ENCODE results near the gene SUFU.
"Not testable (repeated sequence)": the region's sequence is repeated elsewhere in the genome, so short reads cannot be mapped to it uniquely, and the experiment has no call there.

The SUFU gene

DNA sequence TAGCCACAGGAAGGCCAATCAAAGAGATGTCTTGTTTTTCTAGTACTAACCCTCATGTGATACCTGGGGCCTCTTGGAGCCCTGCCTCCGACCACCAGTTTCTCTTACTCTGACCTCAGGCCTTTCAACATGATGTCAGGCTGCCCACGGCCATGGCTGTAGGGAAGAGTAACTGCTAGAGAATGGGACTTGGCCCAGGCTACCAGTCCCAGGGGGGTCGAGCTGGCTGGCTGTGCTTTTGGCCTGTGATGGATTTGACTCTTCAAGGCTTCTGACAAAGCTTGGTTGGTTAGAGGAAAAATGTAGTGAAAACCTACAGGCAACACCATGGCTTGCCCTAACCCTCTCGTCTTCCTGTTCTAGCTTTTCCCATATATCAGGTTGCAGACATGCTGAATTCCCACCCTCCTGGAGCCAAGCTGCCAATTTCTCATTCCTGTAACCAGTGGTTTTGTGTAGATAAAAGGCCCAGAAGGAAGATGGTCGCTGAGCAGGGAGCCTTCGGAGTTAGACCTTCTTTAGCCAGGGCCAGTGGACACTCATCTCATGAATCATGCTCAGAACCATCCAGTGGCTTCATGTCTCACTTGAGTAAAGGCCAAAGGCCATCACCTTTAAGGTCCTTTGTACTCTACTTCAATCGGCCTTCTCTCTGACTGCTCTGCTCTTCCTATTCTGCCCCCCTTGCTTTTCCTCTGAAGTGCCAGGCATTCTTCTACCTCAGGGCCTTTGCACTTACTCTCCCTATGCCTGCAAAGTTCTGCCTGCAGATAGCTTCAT is 19.7 kb downstream of the SUFU start:
- DNase-seq (ENCODE audit: insufficient read length, low spot score) (no peak), FAIRE-seq (no peak)
- TF ChIP-seq TAF1 (IDR thresholded peaks at IDR 0.05; ENCODE audit: low read depth, low read length) (no peak), POLR2A (IDR thresholded peaks at IDR 0.05; ENCODE audit: low read depth, low read length) (no peak), PAX5 (IDR thresholded peaks at IDR 0.05; ENCODE audit: insufficient read depth, low read length, severe bottlenecking) (no peak), POU2F2 (IDR thresholded peaks at IDR 0.05; ENCODE audit: low read depth, low read length) (no peak), SPI1 (IDR thresholded peaks at IDR 0.05; ENCODE audit: low read depth, low read length) (no peak), POLR2AphosphoS5 (IDR thresholded peaks at IDR 0.05; ENCODE audit: low read depth, low read length) (no peak)

- FAIRE-seq (no peak), DNase-seq (ENCODE audit: insufficient read length, low spot score) (no peak)
- no peak for TF ChIP-seq SPI1 (IDR thresholded peaks at IDR 0.05; ENCODE audit: low read depth, low read length)
- TF ChIP-seq TAF1 (IDR thresholded peaks at IDR 0.05; ENCODE audit: low read depth, low read length), result no peak
- TF ChIP-seq PAX5 (IDR thresholded peaks at IDR 0.05; ENCODE audit: insufficient read depth, low read length, severe bottlenecking), result no peak
- no peak for TF ChIP-seq POLR2AphosphoS5 (IDR thresholded peaks at IDR 0.05; ENCODE audit: low read depth, low read length)
- TF ChIP-seq POLR2A (IDR thresholded peaks at IDR 0.05; ENCODE audit: low read depth, low read length), result no peak
- no peak for TF ChIP-seq POU2F2 (IDR thresholded peaks at IDR 0.05; ENCODE audit: low read depth, low read length)
Observed at GRCh38 chr10:102524746-102525145, 21.0 kb downstream of the SUFU start.

DNA sequence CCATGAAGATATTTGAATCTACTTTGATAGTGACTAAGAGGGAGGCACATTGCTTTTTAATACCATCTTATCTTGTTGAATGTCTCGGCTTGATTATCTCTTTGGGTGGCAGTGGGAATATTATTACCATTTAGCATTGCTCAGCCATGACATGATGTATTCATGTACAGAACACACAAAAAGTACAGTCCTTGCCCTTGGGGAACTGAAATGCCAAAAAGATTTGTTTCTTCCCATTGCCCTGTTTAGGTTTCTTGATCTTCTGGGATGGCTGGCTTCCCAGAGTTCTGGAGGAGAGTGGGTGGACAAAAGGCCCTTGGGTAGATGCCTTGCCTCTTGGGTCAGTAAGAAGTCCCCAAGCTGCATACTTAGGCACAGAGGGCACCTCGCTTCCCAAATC is 23.8 kb downstream of the SUFU start:
- FAIRE-seq (no peak), DNase-seq (ENCODE audit: insufficient read length, low spot score) (no peak)
- TF ChIP-seq SPI1 (IDR thresholded peaks at IDR 0.05; ENCODE audit: low read depth, low read length) (no peak), POU2F2 (IDR thresholded peaks at IDR 0.05; ENCODE audit: low read depth, low read length) (no peak), TAF1 (IDR thresholded peaks at IDR 0.05; ENCODE audit: low read depth, low read length) (no peak), POLR2AphosphoS5 (IDR thresholded peaks at IDR 0.05; ENCODE audit: low read depth, low read length) (no peak), PAX5 (IDR thresholded peaks at IDR 0.05; ENCODE audit: insufficient read depth, low read length, severe bottlenecking) (no peak), POLR2A (IDR thresholded peaks at IDR 0.05; ENCODE audit: low read depth, low read length) (no peak)

GRCh38 chr10:102534333-102534732 is 30.6 kb downstream of the SUFU start:
- no peak for TF ChIP-seq SPI1 (IDR thresholded peaks at IDR 0.05; ENCODE audit: low read depth, low read length)
- no peak for TF ChIP-seq POLR2A (IDR thresholded peaks at IDR 0.05; ENCODE audit: low read depth, low read length)
- no peak for TF ChIP-seq TAF1 (IDR thresholded peaks at IDR 0.05; ENCODE audit: low read depth, low read length)
- TF ChIP-seq POU2F2 (IDR thresholded peaks at IDR 0.05; ENCODE audit: low read depth, low read length), result no peak
- TF ChIP-seq POLR2AphosphoS5 (IDR thresholded peaks at IDR 0.05; ENCODE audit: low read depth, low read length), result no peak
- TF ChIP-seq PAX5 (IDR thresholded peaks at IDR 0.05; ENCODE audit: insufficient read depth, low read length, severe bottlenecking), result no peak
- DNase-seq (ENCODE audit: insufficient read length, low spot score), result no peak
- no peak for FAIRE-seq

DNA sequence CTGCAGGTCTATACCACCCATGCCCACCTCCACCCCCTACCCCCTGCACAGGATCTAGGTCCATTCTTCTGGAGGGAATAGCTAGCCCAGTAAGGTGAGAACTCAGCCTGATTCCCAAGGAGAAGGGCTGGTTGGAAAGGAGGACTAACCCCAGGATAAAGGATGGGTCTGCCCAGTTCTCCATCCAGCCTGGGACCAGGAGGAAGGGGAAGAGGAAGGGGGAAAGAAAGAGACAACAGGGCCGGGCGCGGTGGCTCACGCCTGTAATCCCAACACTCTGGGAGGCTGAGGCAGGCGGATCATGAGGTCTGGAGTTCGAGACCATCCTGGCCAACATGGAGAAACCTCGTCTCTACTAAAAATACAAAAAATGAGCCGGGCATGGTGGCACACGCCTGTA is 31.2 kb downstream of the SUFU start:
- not testable (repeated sequence) for FAIRE-seq; DNase-seq (ENCODE audit: insufficient read length, low spot score)

- DNase-seq (ENCODE audit: insufficient read length, low spot score) (no peak), FAIRE-seq (no peak)
- TF ChIP-seq PAX5 (IDR thresholded peaks at IDR 0.05; ENCODE audit: insufficient read depth, low read length, severe bottlenecking) (no peak), POU2F2 (IDR thresholded peaks at IDR 0.05; ENCODE audit: low read depth, low read length) (no peak), POLR2A (IDR thresholded peaks at IDR 0.05; ENCODE audit: low read depth, low read length) (no peak), POLR2AphosphoS5 (IDR thresholded peaks at IDR 0.05; ENCODE audit: low read depth, low read length) (no peak), SPI1 (IDR thresholded peaks at IDR 0.05; ENCODE audit: low read depth, low read length) (no peak), TAF1 (IDR thresholded peaks at IDR 0.05; ENCODE audit: low read depth, low read length) (no peak)
Observed at GRCh38 chr10:102535481-102536147, 31.8 kb downstream of the SUFU start.

DNA sequence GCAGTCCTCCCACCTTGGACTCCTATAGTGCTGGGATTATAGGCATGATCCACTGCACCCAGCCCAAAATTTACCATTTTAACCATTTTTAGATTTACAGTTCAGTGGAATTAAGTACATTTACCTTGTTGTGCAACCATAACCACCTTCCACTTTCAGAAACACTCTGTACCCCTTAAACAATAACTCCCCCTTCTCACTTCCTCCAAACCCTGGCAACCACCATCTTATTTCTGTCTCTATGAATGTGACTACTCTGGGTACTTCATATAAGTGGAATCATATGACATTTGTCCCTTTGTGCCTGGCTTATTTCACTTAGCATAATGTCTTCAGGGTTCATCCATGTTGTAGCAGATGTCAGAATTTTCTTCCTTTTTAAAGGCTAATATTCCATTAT is 33.6 kb downstream of the SUFU start:
- no peak for DNase-seq (ENCODE audit: insufficient read length, low spot score)
- TF ChIP-seq POLR2AphosphoS5 (IDR thresholded peaks at IDR 0.05; ENCODE audit: low read depth, low read length), result no peak
- peak; percentile 84 for TF ChIP-seq SPI1 (IDR thresholded peaks at IDR 0.05; ENCODE audit: low read depth, low read length)
- no peak for FAIRE-seq

DNA sequence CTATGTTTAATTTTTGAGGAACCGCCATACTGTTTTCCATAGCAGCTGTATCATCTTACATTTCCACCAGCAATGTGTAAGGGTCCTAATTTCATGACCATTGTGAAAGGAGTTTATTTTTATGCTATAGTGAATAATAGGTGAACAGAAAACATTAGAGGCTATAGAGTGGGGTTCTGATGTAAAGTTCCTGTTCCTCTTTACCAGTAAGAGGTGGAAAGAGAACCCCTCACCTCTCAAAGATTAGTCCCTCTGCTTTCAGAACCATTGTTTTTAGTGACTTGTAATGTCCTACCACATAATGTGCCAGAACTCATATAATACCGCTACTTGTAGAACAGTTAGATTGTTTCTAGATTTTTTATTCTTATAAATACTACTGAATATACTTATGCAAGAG is 34.2 kb downstream of the SUFU start:
- no peak for FAIRE-seq
- TF ChIP-seq SPI1 (IDR thresholded peaks at IDR 0.05; ENCODE audit: low read depth, low read length), result peak; percentile 74
- no peak for TF ChIP-seq PAX5 (IDR thresholded peaks at IDR 0.05; ENCODE audit: insufficient read depth, low read length, severe bottlenecking)
- DNase-seq (ENCODE audit: insufficient read length, low spot score), result no peak

DNA sequence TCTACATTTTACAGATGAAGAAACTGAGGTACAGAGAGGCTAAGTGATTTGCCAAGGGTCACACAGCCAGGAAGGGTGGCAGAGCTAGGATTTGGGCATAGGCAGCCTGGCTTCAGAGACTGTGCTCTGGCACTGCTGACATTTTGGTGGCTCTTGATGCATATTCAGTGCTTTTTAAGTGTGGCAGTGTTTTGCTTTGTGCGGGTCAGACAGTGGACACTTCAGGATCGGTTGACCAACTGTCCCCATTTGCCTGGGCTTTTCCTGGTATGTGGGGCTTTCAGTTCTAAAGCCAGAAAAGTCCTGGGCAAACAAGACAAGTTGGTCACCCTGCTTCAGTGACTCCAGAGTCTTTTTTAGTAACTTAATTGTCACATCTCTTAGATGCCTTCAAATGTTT is 35.0 kb downstream of the SUFU start:
- DNase-seq (ENCODE audit: insufficient read length, low spot score) (no peak), FAIRE-seq (peak; percentile 5)
- no peak for TF ChIP-seq POLR2A (IDR thresholded peaks at IDR 0.05; ENCODE audit: low read depth, low read length)
- TF ChIP-seq TAF1 (IDR thresholded peaks at IDR 0.05; ENCODE audit: low read depth, low read length), result no peak
- no peak for TF ChIP-seq PAX5 (IDR thresholded peaks at IDR 0.05; ENCODE audit: insufficient read depth, low read length, severe bottlenecking)
- no peak for TF ChIP-seq SPI1 (IDR thresholded peaks at IDR 0.05; ENCODE audit: low read depth, low read length)

DNA sequence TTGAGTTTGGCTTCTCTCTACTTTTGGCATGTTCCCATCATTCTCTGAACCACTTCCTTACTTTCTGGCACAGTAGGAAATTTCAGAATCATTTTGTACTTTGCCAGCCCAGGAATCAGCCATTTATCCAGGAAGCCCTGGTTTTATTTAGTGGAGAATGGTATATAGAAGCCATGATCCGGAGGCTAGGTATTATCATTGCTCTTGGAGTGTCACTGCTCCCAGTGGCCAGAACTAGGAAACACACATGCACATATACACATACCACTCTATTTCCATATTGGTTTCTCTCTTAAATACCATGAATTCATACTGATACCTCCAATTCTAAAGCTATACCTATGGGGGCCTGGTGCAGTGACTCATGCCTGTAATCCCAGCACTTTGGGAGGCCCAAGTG is 36.3 kb downstream of the SUFU start:
- DNase-seq (ENCODE audit: insufficient read length, low spot score) (no peak), FAIRE-seq (peak; percentile 56)
- TF ChIP-seq POLR2AphosphoS5 (IDR thresholded peaks at IDR 0.05; ENCODE audit: low read depth, low read length), result no peak
- TF ChIP-seq PAX5 (IDR thresholded peaks at IDR 0.05; ENCODE audit: insufficient read depth, low read length, severe bottlenecking), result no peak
- no peak for TF ChIP-seq POU2F2 (IDR thresholded peaks at IDR 0.05; ENCODE audit: low read depth, low read length)
- TF ChIP-seq TAF1 (IDR thresholded peaks at IDR 0.05; ENCODE audit: low read depth, low read length), result no peak
- TF ChIP-seq POLR2A (IDR thresholded peaks at IDR 0.05; ENCODE audit: low read depth, low read length), result no peak
- no peak for TF ChIP-seq SPI1 (IDR thresholded peaks at IDR 0.05; ENCODE audit: low read depth, low read length)

All from GM12891 (cell line).